BE2C (cell line): Measurements from ENCODE around the gene LYST.

ENCODE experiments used
- DNase-seq: peaks from one replicate; pipeline ENCODE4 v3.0.0-alpha.2; 2020
- H3K27me3 ChIP-seq: fragments of 250-450 bp; sonication (Bioruptor Pico); 2 replicates; pipeline ENCODE4 v1.5.1; 2020; ENCODE audit warnings: mild to moderate bottlenecking
- H3K36me3 ChIP-seq: fragments of 250-450 bp; sonication (Bioruptor Pico); 2 replicates; pipeline ENCODE4 v1.5.1; 2020; ENCODE audit warnings: mild to moderate bottlenecking
- H3K4me1 ChIP-seq: fragments of 250-450 bp; sonication (Bioruptor Pico); 2 replicates; pipeline ENCODE4 v1.5.1; 2020
- H3K4me3 ChIP-seq: 2 replicates; pipeline ENCODE4 v1.5.1; 2011; ENCODE audit warnings: low read depth, low read length
- H3K9me3 ChIP-seq: fragments of 250-450 bp; sonication (Bioruptor Pico); 2 replicates; pipeline ENCODE4 v1.5.1; 2020
- CTCF ChIP-seq: IDR thresholded peaks from 2 replicates; pipeline ENCODE4 v1.5.1; 2012; ENCODE audit warnings: mild to moderate bottlenecking, low read depth, low read length

The LYST gene

GRCh38 chr1:235663628-235664027 lies 203.1 kb downstream of the LYST start:
- Histone ChIP-seq H3K36me3 (no peaks in the 10 kb centered on the region), H3K9me3 (no peaks in the 10 kb centered on the region), H3K4me1 (no peaks in the 10 kb centered on the region; the same call in 1 of the 2 replicates), H3K27me3 (no peaks in the 10 kb centered on the region), H3K4me3 (no peak overlapping the region)
- no peak for DNase-seq
- no peak for TF ChIP-seq CTCF

GRCh38 chr1:235661568-235661967 lies 205.1 kb downstream of the LYST start:
- Histone ChIP-seq H3K36me3 (no peaks in the 10 kb centered on the region), H3K27me3 (no peaks in the 10 kb centered on the region), H3K4me1 (no peaks in the 10 kb centered on the region), H3K4me3 (no peak overlapping the region), H3K9me3 (no peaks in the 10 kb centered on the region)
- TF ChIP-seq CTCF = no peak
- no peak for DNase-seq

GRCh38 chr1:235659186-235659771 lies 207.4 kb downstream of the LYST start:
- Histone ChIP-seq H3K9me3 (no peaks in the 10 kb centered on the region), H3K4me3 (no peak overlapping the region), H3K4me1 (no peaks in the 10 kb centered on the region), H3K36me3 (no peaks in the 10 kb centered on the region), H3K27me3 (no peaks in the 10 kb centered on the region)
- DNase-seq = no peak
- TF ChIP-seq CTCF = no peak

GRCh38 chr1:235657747-235658526 lies 208.8 kb downstream of the LYST start:
- Histone ChIP-seq H3K36me3 (no peaks in the 10 kb centered on the region), H3K9me3 (no peaks in the 10 kb centered on the region), H3K4me1 (no peaks in the 10 kb centered on the region), H3K4me3 (no peak overlapping the region), H3K27me3 (no peaks in the 10 kb centered on the region)
- TF ChIP-seq CTCF = no peak
- DNase-seq = no peak

- no peaks in the 10 kb centered on the region for H3K36me3 ChIP-seq
- no peak for TF ChIP-seq CTCF
- no peak overlapping the region for H3K4me3 ChIP-seq
- H3K27me3 ChIP-seq = no peaks in the 10 kb centered on the region
- no peaks in the 10 kb centered on the region for H3K9me3 ChIP-seq
- H3K4me1 ChIP-seq = no peaks in the 10 kb centered on the region
- DNase-seq = no peak
Measured at GRCh38 chr1:235657269-235657668, 209.4 kb downstream of the LYST start.

GRCh38 chr1:235652364-235652763 lies 214.3 kb downstream of the LYST start:
- Histone ChIP-seq H3K36me3 (no peaks in the 10 kb centered on the region), H3K4me1 (peaks cover 8% of the 10 kb centered on the region), H3K9me3 (no peaks in the 10 kb centered on the region), H3K27me3 (no peaks in the 10 kb centered on the region), H3K4me3 (no peak overlapping the region)
- TF ChIP-seq CTCF = no peak
- no peak for DNase-seq
